ENCODE measurements around the gene B3GNT2. TPM values are rescaled to one million over a fixed set of nuclear protein-coding genes. Genes with fewer than 3 reads are reported as not detected.

The B3GNT2 gene
- total and polyA plus RNA-seq, 9 of the 15 experiments (the other 6 are each of a cell fraction or from before 2014, with no cell fraction given) = 6.0 to 38.9 (median 25.0) TPM

- Histone ChIP-seq H3K4me1 (replicated peaks in 1 of 2; ENCODE audit: control insufficient read depth in 2 of 2, insufficient read depth in 2 of 2, low read length in 2 of 2) (peaks cover 16 to 30% of the 10 kb centered on the region in 2 experiments), H3K36me3 (ENCODE audit: control insufficient read depth, insufficient read depth, low read length) (peaks cover 34% of the 10 kb centered on the region), H3K4me3 (no peak overlapping the region), H3K79me2 (ENCODE audit: control insufficient read depth, insufficient read depth, low read length) (peaks cover 95% of the 10 kb centered on the region), H3K9ac (ENCODE audit: insufficient read depth in 1 of 2, low read depth in 2 of 2, low read length in 2 of 2) (no peak overlapping the region), H3K9me3 (replicated peaks; ENCODE audit: control insufficient read depth, insufficient read depth, low read depth, low read length) (0 out of 2 replicates have a peak, but pooled peaks cover 2% of the 10 kb centered on the region), H4K20me1 (replicated peaks; ENCODE audit: control insufficient read depth, insufficient read depth, low read length) (peaks cover 14% of the 10 kb centered on the region; the same call in 1 of the 2 replicates), H2AFZ (ENCODE audit: low read depth, low read length) (no peak overlapping the region), H3K4me2 (ENCODE audit: insufficient read depth, low read length) (no peak overlapping the region), H3K27me3 (ENCODE audit: control insufficient read depth in 2 of 2, insufficient read depth in 2 of 2, low read length in 2 of 2) (no peaks in the 10 kb centered on the region), H3K27ac (ENCODE audit: extremely low read depth, low read depth, low read length) (no peak overlapping the region), H3K9me1 (ENCODE audit: control insufficient read depth, insufficient read depth, low read length) (peaks cover 14% of the 10 kb centered on the region)
- no peak for FAIRE-seq
- WGBS (ENCODE audit: insufficient coverage, low coverage, missing lambda C conversion rate) = 93% methylated on average over 4 of the region's 4 CpGs
- ChIA-PET POLR2A (interaction anchor here (0.7 to 1.8 kb wide), 2 partner anchors 16 to 102 kb away, joined by 3 to 4 read pairs; no protein-coding TSS in a partner anchor), CTCF (ENCODE audit: low intra/inter-chr PET ratio) (no interaction called here)
- ATAC-seq = no peak
- in situ Hi-C loops (cut with MboI) (no loop called here), intact Hi-C loops (cut with micrococcal nuclease) (loop anchor here (5.0 to 10.0 kb wide), 2 partner anchors 78 to 225 kb away; no protein-coding TSS in a partner anchor)
- TF ChIP-seq ZNF561 (CRISPR knock-in tag; conservative IDR thresholded peaks at IDR 0.05) (no peak), SNRNP70 (optimal IDR thresholded peaks at IDR 0.05; ENCODE audit: low read depth, low read length) (no peak), SMARCA5 (IDR thresholded peaks at IDR 0.05) (no peak), ZNF449 (CRISPR knock-in tag; IDR thresholded peaks at IDR 0.05) (no peak), USF1 (CRISPR knock-in tag; IDR thresholded peaks at IDR 0.05) (no peak), NONO (IDR thresholded peaks at IDR 0.05; ENCODE audit: low read depth in 2 of 2, low read length in 1 of 2) (no peak), FOXK1 (CRISPR knock-in tag; IDR thresholded peaks at IDR 0.05; ENCODE audit: borderline replicate concordance) (no peak), ZBTB43 (CRISPR knock-in tag; IDR thresholded peaks at IDR 0.05) (no peak), ETV1 (tag; conservative IDR thresholded peaks at IDR 0.05; ENCODE audit: low read depth) (no peak), DDX20 (tag; IDR thresholded peaks at IDR 0.05; ENCODE audit: low read depth) (no peak), MTA1 (IDR thresholded peaks at IDR 0.05; ENCODE audit: borderline replicate concordance) (no peak), ZNF785 (CRISPR knock-in tag; IDR thresholded peaks at IDR 0.05) (no peak), ZNF766 (CRISPR knock-in tag; conservative IDR thresholded peaks at IDR 0.05) (no peak), PTTG1 (tag; IDR thresholded peaks at IDR 0.05; ENCODE audit: low read depth) (no peak), EP300 (IDR thresholded peaks at IDR 0.05; ENCODE audit: low read length) (no peak), MCM7 (IDR thresholded peaks at IDR 0.05) (no peak), MEF2D (tag; conservative IDR thresholded peaks at IDR 0.05; ENCODE audit: low read depth) (no peak)
- DNase-seq (ENCODE audit: extremely low read depth in 1 of 4, low spot score in 3 of 4) = no peak
- no TSS peak for BruUV-seq (replicated peaks)
Measured at GRCh38 chr2:62219407-62220159, 23.7 kb downstream of the B3GNT2 start.

Measured in K562 (cell line).